KMS-11 (cell line): ENCODE measurements around the gene C12orf75.
"Not testable (repeated sequence)": the region's sequence is repeated elsewhere in the genome, so short reads cannot be mapped to it uniquely, and the experiment has no call there.

Experiments
- H2AFZ ChIP-seq: fragments of 200-600 bp; sonication (generic); 2 replicates; pipeline ENCODE4 v1.6.1; 2016; ENCODE audit warnings: antibody characterized with exemption, mixed run types, low read depth
- H3K27ac ChIP-seq: fragments of 200-600 bp; sonication (generic); 2 replicates; pipeline ENCODE4 v1.6.1; 2016; ENCODE audit warnings: mild to moderate bottlenecking, mixed run types
- H3K27me3 ChIP-seq: fragments of 200-600 bp; sonication (generic); 2 replicates; pipeline ENCODE4 v1.6.1; 2017; ENCODE audit warnings: mild to moderate bottlenecking, low read depth, mixed run types, moderate library complexity; ENCODE audit not compliant: insufficient read depth
- H3K36me3 ChIP-seq: fragments of 200-600 bp; sonication (generic); 2 replicates; pipeline ENCODE4 v1.6.1; 2017; ENCODE audit warnings: mild to moderate bottlenecking, mixed run types; ENCODE audit not compliant: insufficient read depth
- H3K4me1 ChIP-seq: fragments of 200-600 bp; sonication (generic); 2 replicates; pipeline ENCODE4 v1.6.1; 2016; ENCODE audit warnings: mild to moderate bottlenecking, low read depth, mixed run types; ENCODE audit not compliant: poor library complexity, severe bottlenecking
- H3K4me2 ChIP-seq: fragments of 200-600 bp; sonication (generic); 2 replicates; pipeline ENCODE4 v1.7.0; 2016; ENCODE audit warnings: mild to moderate bottlenecking, mixed run types
- H3K4me3 ChIP-seq: fragments of 200-600 bp; sonication (generic); IDR thresholded peaks from 2 replicates; pipeline ENCODE4 v1.6.1; 2017; ENCODE audit warnings: low read depth, low read length, mixed read lengths; ENCODE audit not compliant: insufficient read depth
- H3K79me2 ChIP-seq: fragments of 200-600 bp; sonication (generic); 2 replicates; pipeline ENCODE4 v1.6.1; 2016; ENCODE audit warnings: low read depth, mixed run types; ENCODE audit not compliant: insufficient read depth
- H3K9ac ChIP-seq: fragments of 200-600 bp; sonication (generic); 2 replicates; pipeline ENCODE4 v1.6.1; 2016; ENCODE audit warnings: mild to moderate bottlenecking, mixed run types
- H4K20me1 ChIP-seq: fragments of 200-600 bp; sonication (generic); 2 replicates; pipeline ENCODE4 v1.6.1; 2016; ENCODE audit warnings: mild to moderate bottlenecking, mixed run types; ENCODE audit not compliant: insufficient read depth
- TF ChIP-seq, protein P1 (sequence below): fragments of 200-600 bp; sonication (generic); conservative IDR thresholded peaks from 2 replicates; pipeline ENCODE4 v1.6.1; 2017; ENCODE audit warnings: low read depth, mild to moderate bottlenecking, antibody characterized with exemption, low read length, moderate library complexity, mixed read lengths

C12orf75 gene

DNA sequence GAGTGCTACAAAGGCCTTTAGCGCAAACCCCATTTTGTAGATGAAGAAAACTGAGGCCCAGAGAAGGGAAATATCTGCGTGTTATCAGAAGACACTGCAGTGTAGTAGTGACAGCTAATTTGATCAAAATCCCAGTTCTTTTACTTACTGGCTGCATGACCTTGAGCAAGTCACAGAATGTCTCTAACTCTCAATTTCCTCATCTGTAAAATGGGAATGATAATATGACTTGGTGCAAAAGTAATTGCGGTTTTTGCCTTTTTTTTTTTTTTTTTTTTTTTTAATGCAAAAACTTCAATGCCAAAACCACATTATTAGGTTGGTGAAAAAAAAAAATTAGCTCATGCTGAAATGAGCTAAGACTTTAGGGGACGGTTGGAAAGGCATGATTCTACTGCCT is 69.7 kb downstream of the C12orf75 start:
- no peaks in the 10 kb centered on the region for H3K79me2 ChIP-seq
- H3K4me2 ChIP-seq, result no peak overlapping the region
- no peaks in the 10 kb centered on the region for H3K36me3 ChIP-seq
- H3K4me3 ChIP-seq, result no peak overlapping the region
- no peaks in the 10 kb centered on the region for H4K20me1 ChIP-seq
- H3K27ac ChIP-seq, result no peak overlapping the region
- no peak overlapping the region for H3K9ac ChIP-seq
- TF ChIP-seq, protein P1, sequence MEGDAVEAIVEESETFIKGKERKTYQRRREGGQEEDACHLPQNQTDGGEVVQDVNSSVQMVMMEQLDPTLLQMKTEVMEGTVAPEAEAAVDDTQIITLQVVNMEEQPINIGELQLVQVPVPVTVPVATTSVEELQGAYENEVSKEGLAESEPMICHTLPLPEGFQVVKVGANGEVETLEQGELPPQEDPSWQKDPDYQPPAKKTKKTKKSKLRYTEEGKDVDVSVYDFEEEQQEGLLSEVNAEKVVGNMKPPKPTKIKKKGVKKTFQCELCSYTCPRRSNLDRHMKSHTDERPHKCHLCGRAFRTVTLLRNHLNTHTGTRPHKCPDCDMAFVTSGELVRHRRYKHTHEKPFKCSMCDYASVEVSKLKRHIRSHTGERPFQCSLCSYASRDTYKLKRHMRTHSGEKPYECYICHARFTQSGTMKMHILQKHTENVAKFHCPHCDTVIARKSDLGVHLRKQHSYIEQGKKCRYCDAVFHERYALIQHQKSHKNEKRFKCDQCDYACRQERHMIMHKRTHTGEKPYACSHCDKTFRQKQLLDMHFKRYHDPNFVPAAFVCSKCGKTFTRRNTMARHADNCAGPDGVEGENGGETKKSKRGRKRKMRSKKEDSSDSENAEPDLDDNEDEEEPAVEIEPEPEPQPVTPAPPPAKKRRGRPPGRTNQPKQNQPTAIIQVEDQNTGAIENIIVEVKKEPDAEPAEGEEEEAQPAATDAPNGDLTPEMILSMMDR, result no peak
- H2AFZ ChIP-seq, result no peak overlapping the region
- no peaks in the 10 kb centered on the region for H3K4me1 ChIP-seq
- H3K27me3 ChIP-seq, result no peaks in the 10 kb centered on the region

DNA sequence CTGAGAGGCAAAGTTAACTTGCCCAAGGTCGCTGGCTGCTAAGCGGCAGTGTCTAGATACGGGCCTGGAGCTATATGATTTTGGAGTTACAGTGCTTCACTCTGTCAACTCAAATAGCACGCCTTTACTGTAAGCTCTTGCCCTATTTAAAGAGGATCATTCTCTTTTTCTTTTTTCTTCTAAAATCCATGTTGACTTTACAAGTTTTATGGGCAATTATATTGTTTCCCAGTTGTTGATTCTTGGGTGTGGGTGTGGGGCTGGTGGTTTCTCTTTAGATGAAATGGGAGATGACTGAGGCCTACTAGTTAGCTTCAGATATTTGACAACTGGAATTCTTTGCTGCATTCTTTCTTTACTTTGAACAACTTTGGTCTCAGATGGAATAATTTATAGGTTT is 70.7 kb downstream of the C12orf75 start:
- Histone ChIP-seq H3K4me1 (no peaks in the 10 kb centered on the region), H3K4me2 (no peak overlapping the region), H4K20me1 (no peaks in the 10 kb centered on the region), H3K79me2 (no peaks in the 10 kb centered on the region), H3K36me3 (no peaks in the 10 kb centered on the region), H2AFZ (no peak overlapping the region), H3K4me3 (no peak overlapping the region), H3K27ac (no peak overlapping the region), H3K27me3 (no peaks in the 10 kb centered on the region), H3K9ac (no peak overlapping the region)
- TF ChIP-seq, protein P1, result no peak

DNA sequence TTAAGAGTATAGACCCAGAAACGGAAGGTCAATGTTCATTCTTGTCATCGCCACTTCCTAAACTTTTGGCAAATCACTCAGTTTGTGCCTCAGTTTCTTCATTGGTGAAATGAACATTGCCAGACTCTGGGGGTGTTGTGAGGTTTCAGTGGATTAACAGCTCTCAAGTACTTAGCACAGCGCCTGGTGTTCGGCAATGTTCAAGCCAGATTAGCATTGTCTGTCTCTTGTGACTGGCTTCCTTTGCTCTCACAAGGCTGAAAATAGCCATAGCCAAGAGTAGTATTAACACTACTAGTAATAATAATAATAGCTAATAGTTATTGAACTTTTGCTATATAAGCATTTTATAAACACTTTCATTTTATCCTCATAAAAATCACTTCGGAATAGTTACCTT is 71.9 kb downstream of the C12orf75 start:
- H4K20me1 ChIP-seq, result no peaks in the 10 kb centered on the region
- no peak overlapping the region for H3K27ac ChIP-seq
- H3K9ac ChIP-seq, result no peak overlapping the region
- H3K36me3 ChIP-seq, result no peaks in the 10 kb centered on the region
- no peaks in the 10 kb centered on the region for H3K79me2 ChIP-seq
- no peaks in the 10 kb centered on the region for H3K4me1 ChIP-seq
- H2AFZ ChIP-seq, result no peak overlapping the region
- H3K4me2 ChIP-seq, result no peak overlapping the region
- no peak overlapping the region for H3K4me3 ChIP-seq
- TF ChIP-seq, protein P1, result no peak
- H3K27me3 ChIP-seq, result no peaks in the 10 kb centered on the region

DNA sequence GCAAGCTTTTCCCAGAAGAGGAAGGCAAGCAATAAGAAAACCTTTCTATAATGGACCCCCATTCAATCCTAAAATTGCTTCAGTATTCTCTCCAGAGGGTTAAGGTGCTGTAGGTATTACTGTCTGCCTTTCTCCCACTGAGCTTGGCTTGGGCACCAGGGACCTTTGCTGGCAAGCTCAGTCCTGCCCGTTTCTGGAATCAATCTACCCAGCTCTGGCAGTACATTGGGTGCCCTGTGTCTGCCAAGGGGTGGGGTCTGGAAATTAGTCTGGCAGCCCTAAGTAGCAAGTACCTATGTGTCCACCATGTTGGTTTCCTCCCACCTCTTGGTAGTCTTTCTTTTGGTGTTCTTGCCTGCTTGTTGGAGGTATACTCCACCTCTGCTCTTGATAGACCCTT is 72.6 kb downstream of the C12orf75 start:
- Histone ChIP-seq H3K4me1 (no peaks in the 10 kb centered on the region), H3K4me2 (no peak overlapping the region), H3K36me3 (no peaks in the 10 kb centered on the region), H2AFZ (no peak overlapping the region), H3K4me3 (no peak overlapping the region), H3K9ac (no peak overlapping the region), H4K20me1 (no peaks in the 10 kb centered on the region), H3K27me3 (no peaks in the 10 kb centered on the region), H3K79me2 (no peaks in the 10 kb centered on the region), H3K27ac (no peak overlapping the region)
- TF ChIP-seq, protein P1, result no peak

DNA sequence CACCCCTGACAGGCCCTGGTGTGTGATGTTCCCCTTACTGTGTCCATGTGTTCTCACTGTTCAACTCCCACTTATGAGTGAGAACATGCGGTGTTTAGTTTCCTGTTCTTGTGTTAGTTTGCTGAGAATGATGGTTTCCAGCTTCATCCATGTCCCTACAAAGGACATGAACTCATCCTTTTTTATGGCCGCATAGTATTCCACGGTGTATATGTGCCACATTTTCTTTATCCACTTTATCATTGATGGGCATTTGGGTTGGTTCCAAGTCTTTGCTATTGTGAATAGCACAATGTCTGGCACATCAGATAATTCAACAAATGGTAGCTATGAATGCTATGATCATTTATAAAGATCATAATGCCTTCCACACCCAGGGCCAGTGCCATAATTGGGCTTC is 73.6 kb downstream of the C12orf75 start:
- H3K79me2 ChIP-seq, H3K36me3 ChIP-seq, H3K4me1 ChIP-seq, H3K9ac ChIP-seq, H3K4me2 ChIP-seq, H2AFZ ChIP-seq, H3K27ac ChIP-seq, H4K20me1 ChIP-seq, H3K27me3 ChIP-seq, H3K4me3 ChIP-seq: not testable (repeated sequence)
